Coronary artery (tissue), 2 donors: ENCODE results near the gene LSR.

ENCODE experiments used
- DNase-seq: peaks from one replicate; pipeline ENCODE4 v3.0.0-alpha.2; 2017; ENCODE audit warnings: low spot score
- H3K27ac ChIP-seq, 2 donors: fragments of 200-600 bp; sonication (generic); one replicate each; pipeline ENCODE4 v1.5.1; 2016 to 2019
- H3K4me3 ChIP-seq: fragments of 200-600 bp; sonication (generic); 2 replicates; pipeline ENCODE4 v1.5.1; 2016; ENCODE audit warnings: mild to moderate bottlenecking, moderate library complexity
- CTCF ChIP-seq: fragments of 200-600 bp; sonication (generic); IDR thresholded peaks from one replicate; pipeline ENCODE4 v1.5.1; 2019; ENCODE audit warnings: antibody characterized with exemption

Gene LSR

DNA sequence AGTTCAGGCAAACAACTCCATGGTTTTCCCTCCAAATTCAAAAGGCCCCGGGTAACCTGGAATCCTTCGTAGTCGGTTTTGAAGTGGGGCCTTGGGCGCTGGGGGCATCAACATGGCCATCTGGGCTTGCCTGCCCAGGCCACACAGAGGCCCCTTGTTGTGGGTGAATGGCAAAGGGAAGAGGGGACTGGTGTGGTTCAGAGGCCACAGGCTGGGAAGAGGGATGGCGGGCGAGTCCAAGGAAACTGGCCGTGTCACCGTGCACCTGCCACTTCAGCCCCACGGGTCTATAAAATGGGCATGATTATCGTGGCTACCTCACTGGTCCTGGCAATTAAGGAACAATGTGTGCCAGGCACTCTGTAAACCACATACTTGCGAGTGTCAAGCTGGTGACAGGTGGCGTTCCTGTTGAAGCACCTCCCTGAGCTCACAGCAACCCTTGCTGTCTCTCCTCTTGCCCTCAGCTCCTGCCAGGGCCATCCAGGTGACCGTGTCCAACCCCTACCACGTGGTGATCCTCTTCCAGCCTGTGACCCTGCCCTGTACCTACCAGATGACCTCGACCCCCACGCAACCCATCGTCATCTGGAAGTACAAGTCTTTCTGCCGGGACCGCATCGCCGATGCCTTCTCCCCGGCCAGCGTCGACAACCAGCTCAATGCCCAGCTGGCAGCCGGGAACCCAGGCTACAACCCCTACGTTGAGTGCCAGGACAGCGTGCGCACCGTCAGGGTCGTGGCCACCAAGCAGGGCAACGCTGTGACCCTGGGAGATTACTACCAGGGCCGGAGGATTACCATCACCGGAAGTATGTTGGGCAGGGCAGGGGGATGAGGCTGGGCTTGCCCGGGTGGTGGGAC, 1.3 kb downstream of the LSR start:
- no peak for DNase-seq
- H3K4me3 ChIP-seq = peak overlapping the region; percentile 74
- no peak for TF ChIP-seq CTCF
- no peak overlapping the region for H3K27ac ChIP-seq

GRCh38 chr19:35251456-35251855, 2.7 kb downstream of the LSR start:
- Histone ChIP-seq H3K4me3 (no peak overlapping the region), H3K27ac (no peak overlapping the region)
- no peak for TF ChIP-seq CTCF
- DNase-seq = no peak

DNA sequence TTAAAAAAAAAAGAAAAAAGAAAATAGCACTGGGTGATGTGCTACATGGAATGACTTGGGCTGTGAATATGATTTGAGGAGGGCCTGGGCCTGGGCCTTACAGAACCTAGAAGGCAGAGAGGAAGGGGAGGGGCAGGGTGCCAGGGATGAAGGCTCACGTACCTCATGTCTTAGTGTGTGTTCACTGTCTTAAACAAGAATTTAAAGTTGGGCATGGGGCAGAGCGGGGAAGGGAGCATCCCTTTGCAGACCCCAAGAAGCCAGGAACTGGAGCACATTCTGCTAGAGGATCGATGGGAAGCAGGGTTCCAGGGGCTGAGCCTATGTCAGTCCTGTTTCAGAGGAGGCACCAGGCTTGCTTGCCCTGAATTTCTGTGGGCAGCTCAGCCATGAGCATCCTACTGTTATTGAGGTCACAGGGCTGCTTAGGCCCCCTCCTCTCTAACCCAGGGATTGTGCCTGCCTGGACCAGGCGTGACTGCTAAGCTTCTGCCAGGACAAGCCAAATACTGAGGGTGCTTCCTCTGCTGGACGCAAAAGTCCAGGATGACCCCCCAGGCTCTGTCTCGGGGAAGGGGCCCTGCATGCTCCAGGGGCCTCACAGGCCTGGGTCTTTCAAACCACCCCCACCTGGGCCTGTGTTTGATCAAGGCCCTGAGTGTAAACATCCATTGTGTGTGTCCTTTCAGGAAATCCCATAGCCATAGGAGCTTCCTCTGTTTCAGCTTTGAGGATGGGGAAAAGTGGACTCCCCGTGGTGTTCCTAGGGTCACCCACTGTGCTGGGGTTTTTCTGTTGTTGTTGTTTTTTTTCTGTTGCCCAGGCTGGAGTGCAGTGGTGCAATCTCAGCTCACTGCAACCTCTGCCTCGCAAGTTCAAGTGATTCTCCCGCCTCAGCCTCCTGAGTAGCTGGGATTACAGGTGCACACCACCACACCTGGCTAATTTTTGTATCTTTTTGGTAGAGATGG, 4.8 kb downstream of the LSR start:
- Histone ChIP-seq H3K4me3 (no peak overlapping the region), H3K27ac (peak overlapping the region in 1 of 2 donors; percentile 49)
- no peak for TF ChIP-seq CTCF
- DNase-seq = no peak

- TF ChIP-seq CTCF = no peak
- DNase-seq = no peak
- Histone ChIP-seq H3K27ac (peak overlapping the region in 1 of 2 donors; percentile 49), H3K4me3 (no peak overlapping the region)
Measured at GRCh38 chr19:35254341-35255297, 5.8 kb downstream of the LSR start.

GRCh38 chr19:35256566-35256965, 7.8 kb downstream of the LSR start:
- Histone ChIP-seq H3K27ac (no peak overlapping the region), H3K4me3 (no peak overlapping the region)
- DNase-seq = no peak
- no peak for TF ChIP-seq CTCF

- H3K4me3 ChIP-seq = no peak overlapping the region
- no peak for TF ChIP-seq CTCF
- no peak for DNase-seq
- H3K27ac ChIP-seq = no peak overlapping the region
Measured at GRCh38 chr19:35257113-35257461, 8.3 kb downstream of the LSR start.
